ENCODE measurements around the gene THTPA.

THTPA gene

DNA sequence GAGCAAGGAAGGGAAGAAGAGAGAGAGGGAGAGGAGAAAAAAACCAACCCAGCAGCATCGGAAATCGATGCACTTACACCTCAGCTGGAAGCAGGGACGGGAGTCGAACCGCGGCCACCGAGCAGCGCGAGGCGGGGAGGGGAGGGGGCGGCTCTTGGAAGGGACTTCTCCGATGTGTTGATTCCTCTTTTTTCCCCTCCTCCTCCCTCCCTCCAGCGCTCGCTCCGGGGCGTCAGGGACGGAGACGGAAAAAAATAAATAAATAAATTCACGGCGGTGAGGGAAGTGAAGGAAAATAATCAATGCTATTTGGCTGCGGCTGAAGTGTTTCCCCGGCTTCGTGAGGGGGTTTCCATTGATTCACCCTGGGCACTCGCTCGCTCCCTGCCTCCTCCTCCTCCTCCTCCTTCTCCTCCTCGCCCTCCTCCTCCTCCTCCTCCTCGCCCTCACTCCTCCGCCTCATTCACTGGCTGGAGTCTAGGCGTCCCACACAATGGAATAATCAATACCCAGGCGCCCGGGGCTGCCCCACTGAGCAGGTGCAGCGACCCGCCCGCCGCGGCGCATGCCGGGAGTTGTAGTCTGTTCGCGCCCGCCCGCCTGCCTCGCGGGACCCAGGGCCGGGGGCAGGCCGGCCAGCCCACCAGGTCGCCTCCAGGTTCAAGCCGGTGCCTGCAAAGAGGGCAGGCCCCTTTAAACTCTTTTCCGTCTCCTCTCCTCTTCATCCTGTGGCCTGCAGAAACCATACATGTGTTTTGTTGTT is 4.6 kb upstream of the THTPA start, which contains the start of gene ZFHX2:
TSS of gene ZFHX2 (minus strand) at position 500 of the 763 bp plus-strand sequence. CDS start 16,440 bp downstream, outside the sequence.
- peak; percentile 95 for DNase-seq (ENCODE audit: low spot score)

DNA sequence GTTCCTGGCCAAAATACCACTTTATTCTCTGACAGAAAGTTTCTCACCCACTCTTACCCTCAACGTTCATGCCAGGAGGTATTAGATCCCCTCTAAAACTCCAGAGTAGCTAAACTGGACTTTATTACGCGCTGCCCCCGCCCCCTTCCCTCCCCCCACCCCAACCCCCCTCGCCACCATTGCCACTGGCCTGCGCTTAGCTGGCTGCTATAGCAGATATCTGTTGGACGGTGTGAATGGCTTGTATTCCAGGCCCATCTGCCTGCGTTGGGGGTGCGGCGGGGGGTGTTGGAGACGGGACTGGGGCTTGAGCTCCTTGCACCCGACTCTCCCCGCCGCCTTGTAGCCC is 564 bp upstream of the THTPA start:
- DNase-seq (ENCODE audit: low spot score) = no peak

DNA sequence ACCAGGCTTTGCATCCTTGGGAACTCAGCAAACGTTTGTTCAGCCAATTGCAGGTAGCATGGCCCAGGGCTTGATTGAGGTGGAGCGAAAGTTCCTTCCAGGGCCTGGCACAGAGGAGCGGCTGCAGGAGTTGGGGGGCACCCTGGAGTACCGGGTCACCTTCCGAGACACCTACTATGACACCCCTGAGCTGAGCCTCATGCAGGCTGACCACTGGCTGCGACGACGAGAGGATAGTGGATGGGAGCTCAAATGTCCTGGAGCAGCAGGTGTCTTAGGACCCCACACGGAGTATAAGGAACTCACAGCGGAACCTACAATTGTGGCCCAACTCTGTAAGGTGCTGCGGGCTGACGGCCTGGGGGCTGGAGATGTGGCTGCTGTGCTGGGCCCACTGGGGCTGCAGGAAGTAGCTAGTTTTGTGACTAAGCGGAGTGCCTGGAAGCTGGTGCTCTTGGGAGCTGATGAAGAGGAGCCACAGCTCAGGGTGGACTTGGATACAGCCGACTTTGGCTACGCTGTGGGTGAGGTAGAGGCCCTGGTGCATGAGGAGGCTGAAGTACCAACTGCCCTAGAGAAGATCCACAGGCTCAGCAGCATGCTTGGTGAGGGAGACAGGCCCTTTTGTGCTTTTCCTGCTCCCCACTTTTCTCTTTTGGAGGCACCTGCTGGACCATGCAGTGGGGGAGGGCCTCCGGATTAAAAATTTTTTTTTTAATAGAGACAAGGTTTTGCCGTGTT is 799 bp downstream of the THTPA start:
- no peak for DNase-seq (ENCODE audit: low spot score)

DNA sequence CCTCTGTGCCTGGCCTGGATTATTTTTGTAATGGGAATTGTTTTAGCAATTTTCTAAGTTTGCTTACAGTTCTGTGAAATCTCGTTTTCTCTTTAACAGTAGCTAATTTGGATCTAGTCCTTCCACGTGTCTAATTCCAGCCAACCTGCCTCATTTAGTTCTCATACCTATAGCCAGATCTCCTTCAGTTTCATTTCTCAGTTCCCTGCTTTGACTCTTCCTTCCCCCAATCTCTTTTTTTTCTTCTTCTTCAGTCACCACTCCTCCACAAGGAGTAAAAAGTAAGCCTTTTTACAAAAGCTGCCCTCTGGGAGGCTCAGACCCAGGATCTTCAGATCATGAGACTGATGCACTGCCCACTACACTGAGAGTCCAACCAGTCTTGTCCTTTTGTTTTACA is 1.4 kb downstream of the THTPA start:
- no peak for DNase-seq (ENCODE audit: low spot score)

DNA sequence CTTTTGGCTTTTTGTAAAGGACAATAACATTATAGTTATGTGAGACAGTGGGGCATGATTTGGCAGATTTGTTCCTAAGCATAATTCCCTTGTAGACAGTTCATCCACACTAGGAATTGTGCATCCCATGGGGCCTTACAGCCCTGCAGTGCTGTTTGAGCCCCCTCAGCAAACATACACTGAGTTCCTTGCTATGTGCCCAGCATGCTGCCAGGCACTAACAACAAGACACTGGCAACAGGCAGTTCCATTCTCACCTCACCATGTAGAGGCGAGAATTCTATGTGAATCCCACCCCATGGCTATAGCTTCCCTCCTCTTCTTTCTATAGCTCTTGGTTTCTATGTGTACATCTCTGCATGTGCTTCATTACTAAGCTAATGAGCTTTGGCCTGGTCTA is 1.9 kb downstream of the THTPA start:
- no peak for DNase-seq (ENCODE audit: low spot score)

DNA sequence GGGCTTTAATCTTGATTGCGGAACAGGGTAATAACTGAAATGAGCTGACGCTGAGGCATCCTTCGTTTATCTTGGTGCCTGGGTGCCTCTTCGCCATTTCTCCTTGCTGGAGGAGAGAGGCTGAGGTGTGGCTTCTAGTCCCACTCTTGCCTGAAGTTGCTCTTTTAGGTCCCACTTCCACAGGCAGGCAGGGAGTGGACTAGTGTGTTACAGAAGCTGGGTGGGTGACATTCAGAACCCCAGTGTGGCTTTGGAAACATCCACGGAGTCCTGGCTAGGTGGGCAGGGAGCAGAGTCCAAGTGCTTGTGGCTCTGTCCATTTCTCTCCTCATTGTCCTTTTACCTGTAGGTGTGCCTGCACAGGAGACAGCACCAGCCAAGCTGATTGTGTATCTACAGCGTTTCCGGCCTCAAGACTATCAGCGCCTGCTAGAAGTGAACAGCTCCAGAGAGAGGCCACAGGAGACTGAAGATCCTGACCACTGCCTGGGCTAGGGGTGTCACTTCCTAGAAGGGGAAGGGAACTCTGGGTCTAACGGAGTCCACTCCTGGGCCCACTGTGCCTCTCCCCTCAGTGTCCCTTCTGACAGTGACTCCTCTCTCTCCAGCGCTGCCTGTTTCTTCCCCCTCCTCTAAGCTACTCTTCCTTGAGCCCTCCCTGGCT is 2.4 kb downstream of the THTPA start:
- DNase-seq (ENCODE audit: low spot score) = no peak

DNA sequence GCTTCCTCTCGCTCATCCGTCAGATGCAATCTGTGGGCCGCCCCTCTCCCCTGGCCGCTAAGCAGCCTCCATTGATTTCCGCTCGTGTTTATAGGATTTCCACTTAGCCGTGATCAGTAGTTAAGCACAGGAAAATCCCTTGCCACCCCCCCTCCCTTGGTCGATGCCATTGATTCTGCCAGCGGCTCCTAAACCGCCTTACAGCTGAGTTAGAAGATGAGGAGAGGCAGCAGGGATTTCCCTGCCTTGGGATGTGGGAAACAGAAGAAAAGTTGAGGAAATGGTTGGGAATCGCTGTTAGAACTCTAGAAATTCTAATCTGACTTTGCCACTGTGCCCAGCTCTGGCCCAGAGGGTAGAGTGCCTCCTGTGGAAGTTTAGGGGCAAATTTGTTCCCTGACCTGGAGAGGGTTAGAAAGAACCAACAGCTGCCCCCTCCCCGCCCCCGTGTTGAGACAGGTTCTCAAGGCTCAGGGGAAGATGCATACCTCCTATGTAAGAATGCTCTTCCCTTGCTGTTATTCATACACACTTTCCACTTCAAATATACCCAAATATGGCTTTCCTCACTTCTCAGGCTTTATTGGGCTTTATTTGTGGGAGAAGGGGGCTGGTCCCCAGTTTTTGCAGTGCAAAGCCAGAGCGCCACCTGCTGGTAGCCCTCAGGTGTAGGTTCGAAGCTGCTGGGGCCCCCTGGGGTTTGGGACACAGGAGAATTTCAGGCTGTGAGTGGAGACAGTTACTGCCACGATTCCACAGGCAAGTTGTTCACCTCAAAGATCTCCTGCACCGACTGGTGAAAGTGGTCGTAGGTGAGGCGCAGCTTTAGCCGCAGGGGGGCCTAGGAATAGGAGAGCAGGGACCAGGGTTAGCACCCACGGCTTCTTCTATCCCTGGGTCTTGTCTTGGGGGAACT is 3.2 kb downstream of the THTPA start:
- DNase-seq (ENCODE audit: low spot score) = peak; percentile 69

DNA sequence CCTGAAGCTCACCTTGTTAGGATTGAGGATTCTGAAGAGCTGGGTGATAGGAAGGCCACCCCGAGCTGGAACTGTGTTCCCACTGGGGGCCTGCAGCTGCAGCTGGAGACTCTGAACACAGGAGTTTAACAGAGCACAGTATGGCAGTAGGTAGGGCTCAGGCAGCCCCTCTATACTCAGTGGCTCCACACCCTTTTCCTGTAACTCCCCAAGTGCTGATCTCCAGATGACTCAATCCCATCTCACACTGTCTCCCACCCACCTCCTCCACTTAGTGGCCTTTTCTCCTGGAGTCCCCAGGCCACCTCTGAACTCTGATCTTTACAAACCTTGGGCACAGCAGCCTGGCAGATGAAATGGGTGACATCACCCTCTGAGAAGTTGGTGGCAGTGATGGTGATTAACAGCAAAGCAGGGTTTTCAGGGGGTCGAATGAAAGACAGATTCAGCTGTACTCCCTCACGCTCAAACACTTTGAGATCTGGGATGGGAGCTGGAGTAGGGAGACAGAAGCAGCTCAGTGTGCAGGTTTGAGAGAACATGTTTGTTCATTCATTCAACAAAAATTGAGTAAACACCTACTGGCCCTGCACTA is 4.0 kb downstream of the THTPA start:
- DNase-seq (ENCODE audit: low spot score) = no peak

DNA sequence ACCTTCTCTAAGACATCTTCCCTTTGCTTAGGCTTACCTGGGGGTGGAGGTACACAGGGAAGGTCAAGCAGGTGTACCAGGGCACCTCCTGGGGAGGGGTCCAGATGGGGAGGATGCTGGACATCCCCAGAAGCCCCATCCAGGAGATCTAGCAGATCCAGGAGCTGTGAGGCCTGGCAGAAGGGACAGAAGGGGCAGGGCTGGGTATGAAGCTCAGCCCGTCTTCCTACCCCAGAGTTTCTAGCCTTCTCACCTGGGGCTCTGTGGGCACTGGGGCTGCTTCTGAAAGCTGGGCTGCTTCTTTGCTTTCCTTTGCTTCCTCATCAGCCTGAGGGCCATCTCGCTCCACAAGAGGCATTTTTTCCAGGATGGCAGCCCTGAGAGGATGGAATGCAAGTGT is 5.2 kb downstream of the THTPA start:
- no peak for DNase-seq (ENCODE audit: low spot score)

DNA sequence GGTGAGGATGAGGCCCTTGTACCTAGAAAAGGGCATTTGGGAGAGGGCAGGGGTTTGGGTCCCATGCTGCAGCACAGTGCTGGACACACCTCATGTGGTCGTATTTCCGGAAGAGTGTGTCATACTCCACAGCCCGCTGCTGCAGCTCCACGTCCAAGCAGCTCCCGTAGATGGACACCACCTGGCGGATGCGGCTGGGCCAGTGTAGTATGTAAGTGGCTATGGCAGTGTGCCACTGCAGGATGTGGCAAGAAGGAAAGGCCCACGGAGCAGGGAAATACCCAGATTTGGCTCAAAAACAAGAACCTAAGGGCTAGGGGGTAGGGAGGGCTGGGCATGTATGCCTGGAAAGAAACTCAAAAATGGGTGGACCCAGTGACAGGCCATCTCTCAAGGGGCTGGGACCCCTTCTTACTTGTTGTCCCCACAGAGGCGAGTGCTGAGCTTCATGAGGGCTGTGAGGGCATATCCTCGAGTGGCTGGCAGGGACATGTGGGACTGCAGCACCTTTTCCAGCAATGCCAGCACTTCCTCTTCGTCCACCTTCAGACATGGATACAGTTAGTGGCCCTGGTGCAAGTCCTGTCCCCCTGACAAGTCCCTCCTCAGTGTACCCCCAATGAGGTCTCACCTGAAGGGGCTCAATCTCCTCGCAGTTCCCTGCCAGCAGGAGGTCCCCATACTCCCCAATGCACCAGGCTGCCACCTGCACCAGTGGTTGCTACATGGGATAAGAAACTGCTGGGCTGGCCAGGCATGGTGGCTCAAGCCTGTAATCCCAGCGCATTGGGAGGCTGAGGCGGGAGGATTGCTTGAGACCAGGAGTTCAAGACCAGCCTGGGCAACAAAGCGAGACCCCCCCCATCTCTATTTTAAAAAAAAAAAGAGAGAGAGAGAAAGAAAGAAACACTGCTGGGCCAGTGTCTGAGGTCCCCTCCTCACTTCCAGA is 6.1 kb downstream of the THTPA start:
- DNase-seq (ENCODE audit: low spot score) = no peak

DNA sequence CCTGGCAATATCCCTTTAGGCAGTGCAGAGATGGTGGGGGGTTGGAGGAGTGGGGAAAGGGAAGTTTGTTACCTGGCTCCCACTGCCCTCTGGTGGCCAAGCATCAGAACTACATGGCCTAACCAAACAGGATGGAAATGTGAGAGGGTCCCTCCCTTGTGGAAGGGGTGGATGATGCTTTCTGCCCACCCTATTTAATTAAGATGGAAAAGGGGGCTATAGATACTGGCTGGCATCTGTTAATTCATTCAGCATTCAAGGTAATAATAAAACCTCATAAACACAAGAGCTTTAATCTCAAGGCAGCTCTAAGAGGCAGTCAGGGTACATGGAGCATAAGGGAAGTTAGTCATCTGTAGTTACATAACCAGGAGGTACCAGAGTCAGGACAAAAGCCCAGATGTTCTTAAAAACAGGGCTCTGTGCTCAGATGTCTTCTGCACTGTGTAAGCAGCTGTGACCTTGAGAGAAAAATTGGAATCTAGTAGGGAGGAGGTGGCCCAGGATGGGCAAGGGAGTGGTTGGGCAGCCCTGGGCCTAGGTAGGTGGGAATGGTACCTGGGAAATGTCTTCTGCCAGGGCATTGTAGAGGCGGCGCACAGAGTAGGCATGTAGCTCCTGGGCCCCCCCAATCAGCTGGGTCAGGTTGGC is 6.9 kb downstream of the THTPA start:
- DNase-seq (ENCODE audit: low spot score) = peak; percentile 61

DNA sequence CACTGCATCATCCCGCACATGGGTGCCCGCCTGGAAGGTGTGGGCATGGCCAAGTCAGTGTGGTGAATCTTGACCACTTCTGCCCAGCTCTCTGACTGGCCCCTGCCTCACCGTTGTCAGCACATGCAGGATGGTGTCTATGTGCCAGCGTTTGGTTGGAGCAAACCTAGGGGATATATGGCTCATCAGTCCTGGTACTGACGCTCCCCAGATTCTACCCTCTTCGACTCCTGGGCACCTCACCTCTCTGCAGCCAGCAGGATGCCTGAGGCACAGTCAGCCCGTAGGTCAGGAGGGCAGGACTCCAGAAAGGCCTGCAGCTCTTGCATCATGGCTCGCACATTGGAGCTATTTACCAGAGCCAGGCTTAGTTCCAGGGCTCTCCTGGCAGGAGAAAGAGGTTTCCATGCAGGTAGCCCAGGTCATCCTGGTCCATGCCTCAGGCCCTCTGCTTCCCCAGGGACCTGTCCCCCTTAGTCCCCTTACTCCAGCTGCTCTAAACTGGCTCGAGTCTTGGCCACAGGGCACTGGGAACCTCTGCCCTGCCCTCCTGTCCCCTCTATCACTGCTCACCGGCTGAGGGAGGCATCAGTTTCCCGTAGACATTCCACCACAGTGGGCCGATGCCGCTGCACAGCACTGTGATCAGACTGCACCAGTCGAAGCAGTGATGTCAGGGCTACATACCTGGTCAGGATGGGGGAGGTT is 7.6 kb downstream of the THTPA start:
- no peak for DNase-seq (ENCODE audit: low spot score)

DNA sequence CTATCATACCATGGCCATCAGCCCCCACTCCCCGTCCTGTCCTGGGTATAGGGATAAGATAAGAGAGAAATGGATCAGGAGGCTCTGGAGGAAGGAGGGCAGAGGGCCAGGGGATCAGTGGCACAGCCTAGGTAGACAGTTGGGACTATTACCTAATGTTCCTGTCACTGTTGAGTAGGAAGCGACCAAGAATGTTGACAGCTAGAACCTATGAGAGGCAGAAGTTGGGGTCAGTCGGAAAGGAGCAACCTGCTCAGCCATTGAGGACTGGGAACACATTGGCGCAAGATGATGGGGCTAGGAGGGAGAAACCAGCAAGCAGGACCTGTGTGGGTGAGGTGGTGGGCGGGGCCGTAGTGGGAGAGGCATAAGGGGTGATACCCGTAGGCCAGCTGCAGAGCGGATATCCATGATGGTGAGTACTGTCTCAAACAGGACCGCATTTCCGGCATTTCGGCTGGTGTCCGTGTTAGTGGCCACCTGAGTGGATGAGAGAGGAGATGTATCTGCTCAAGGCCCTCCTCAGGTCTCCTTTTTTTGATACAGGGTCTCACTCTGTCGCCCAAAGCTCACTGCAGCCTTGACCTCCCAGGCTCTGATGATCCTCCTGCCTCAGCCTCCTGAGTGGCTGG is 8.2 kb downstream of the THTPA start:
- DNase-seq (ENCODE audit: low spot score) = no peak

DNA sequence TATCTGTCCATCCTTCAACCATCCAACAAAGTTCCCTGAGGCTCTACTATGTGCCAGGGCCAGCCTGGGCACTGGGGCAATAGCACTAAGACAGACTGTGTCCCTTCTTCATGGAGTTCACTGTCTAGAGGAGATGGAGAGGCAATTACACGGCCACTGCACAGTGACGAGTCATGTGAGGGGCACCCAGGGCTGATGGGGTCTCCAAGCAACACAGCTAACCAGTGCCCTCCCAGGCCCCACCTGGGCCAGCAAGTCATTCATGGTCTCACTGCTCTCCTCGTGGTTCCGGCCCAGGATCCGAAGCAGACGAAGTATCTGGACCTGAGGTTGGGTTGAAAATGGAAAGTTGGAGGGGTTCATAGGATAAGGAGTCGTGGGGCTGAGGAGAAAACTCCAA is 8.8 kb downstream of the THTPA start:
- no peak for DNase-seq (ENCODE audit: low spot score)

DNA sequence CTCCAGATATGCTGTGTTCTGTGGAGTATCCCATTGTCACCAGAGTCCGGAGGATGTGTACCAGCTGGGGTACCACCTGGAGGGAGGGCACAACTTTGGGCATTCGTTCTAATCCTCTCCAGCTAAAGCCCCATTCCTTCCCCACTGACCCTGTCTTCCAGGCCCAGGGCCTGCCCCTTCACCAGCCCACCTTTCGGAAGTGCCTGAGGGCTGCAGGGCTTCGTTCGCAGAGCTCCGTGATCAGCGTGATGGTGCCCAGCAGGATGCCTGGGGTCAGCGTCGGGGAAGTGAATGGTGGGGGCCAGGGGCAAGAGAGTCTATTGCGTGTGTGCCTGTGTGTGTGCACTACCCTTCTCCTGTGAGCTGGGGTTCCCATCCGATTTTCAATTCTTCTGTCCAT is 9.6 kb downstream of the THTPA start:
- DNase-seq (ENCODE audit: low spot score) = no peak

DNA sequence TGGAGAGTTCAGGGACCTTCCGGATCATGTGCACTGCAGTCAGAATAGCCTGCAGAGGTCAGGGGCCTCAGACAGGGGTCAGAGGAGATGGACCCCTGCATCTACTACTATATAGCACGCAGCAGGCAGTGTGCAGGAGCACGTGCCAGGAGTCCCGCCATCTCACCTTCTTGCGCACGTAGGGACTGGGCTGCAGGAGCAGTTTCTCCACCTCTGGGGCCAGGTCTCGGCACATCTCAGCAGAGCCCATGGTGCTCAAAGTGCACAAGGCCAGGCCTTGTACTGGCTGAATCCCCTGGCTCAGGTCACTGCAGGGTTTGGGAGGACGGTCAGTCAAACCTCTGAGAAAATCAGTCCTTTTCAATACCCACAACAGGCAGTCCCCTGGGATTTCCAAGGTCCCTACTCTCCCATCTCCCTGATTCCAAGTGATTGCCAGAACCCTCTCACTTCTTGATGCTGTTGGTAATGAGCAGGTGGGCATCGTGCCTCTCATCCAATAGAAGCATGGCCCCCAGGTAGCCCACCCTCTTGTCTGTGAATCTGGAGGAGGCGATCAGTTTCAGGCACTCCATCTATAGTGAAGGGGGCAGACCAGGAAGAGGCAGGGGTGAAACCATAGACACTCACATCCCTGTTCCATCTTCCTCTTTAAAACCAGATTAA is 10.2 kb downstream of the THTPA start:
- no peak for DNase-seq (ENCODE audit: low spot score)

DNA sequence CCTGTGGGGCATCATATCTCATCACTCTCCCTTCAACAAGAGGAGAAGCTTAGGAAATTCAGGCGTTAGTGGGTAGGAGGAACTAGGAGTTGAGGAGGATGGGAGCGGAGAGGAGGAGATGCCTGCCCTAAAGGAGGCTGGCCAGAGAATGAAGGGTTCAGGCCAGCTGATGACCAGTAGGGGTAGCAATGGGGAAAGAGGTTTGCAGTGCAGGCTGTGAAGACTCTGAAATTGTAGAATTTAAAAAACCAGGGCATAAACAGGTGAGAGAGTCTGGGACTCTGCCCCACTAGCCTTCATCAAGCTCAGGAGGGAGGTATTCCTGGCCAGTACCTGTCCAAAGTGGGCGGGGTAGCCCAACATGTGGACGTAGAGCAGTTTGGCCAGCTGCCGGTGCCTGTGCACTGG is 10.7 kb downstream of the THTPA start:
- DNase-seq (ENCODE audit: low spot score) = no peak

Data from HuH-7.5 (cell line).